ENCODE data around the gene SPINK14. TPM values are rescaled to one million over a fixed set of nuclear protein-coding genes. Genes with fewer than 3 reads are reported as not detected.

The SPINK14 gene
- total RNA-seq, 4 donors from 2014 or later, result not detected

GRCh38 chr5:148172377-148172776 is 4.0 kb downstream of the SPINK14 start:
- TF ChIP-seq CTCF (IDR thresholded peaks at IDR 0.05), result no peak
- no peak for TF ChIP-seq EP300 (IDR thresholded peaks at IDR 0.05)
- no peak for TF ChIP-seq POLR2A (IDR thresholded peaks at IDR 0.05)
- H3K4me1 ChIP-seq, result no peaks in the 10 kb centered on the region
- WGBS, 2 donors, result 76 to 78% methylated on average over 2 of the region's 2 CpGs
- no peaks in the 10 kb centered on the region for H3K27me3 ChIP-seq
- H3K4me3 ChIP-seq, result no peak overlapping the region
- H3K27ac ChIP-seq, result no peak overlapping the region
- H3K9me3 ChIP-seq, result no peaks in the 10 kb centered on the region
- no peaks in the 10 kb centered on the region for H3K36me3 ChIP-seq
- DNase-seq (ENCODE audit: low spot score in 2 of 2), result no peak

GRCh38 chr5:148176480-148176879 is 8.1 kb downstream of the SPINK14 start:
- Histone ChIP-seq H3K4me1 (no peaks in the 10 kb centered on the region), H3K27me3 (peaks cover 0 to 4% of the 10 kb centered on the region in 2 donors), H3K9me3 (no peaks in the 10 kb centered on the region), H3K4me3 (no peak overlapping the region), H3K36me3 (no peaks in the 10 kb centered on the region), H3K27ac (no peak overlapping the region)
- WGBS, 2 donors, result 40 to 51% methylated on average over 2 of the region's 2 CpGs
- DNase-seq (ENCODE audit: low spot score in 2 of 2), result no peak
- no peak for TF ChIP-seq EP300 (IDR thresholded peaks at IDR 0.05)
- no peak for TF ChIP-seq POLR2A (IDR thresholded peaks at IDR 0.05)
- TF ChIP-seq CTCF (IDR thresholded peaks at IDR 0.05), result no peak

GRCh38 chr5:148177207-148177606 is 8.9 kb downstream of the SPINK14 start:
- TF ChIP-seq EP300 (IDR thresholded peaks at IDR 0.05) (no peak), CTCF (IDR thresholded peaks at IDR 0.05) (no peak), POLR2A (IDR thresholded peaks at IDR 0.05) (no peak)
- no peak overlapping the region for H3K4me3 ChIP-seq
- H3K4me1 ChIP-seq, result no peaks in the 10 kb centered on the region
- no peak for DNase-seq (ENCODE audit: low spot score in 2 of 2)
- no peaks in the 10 kb centered on the region for H3K9me3 ChIP-seq
- 70 to 78% methylated on average over 1 of the region's 1 CpG for WGBS, 2 donors
- peaks cover 0 to 4% of the 10 kb centered on the region in 2 donors for H3K27me3 ChIP-seq
- H3K27ac ChIP-seq, result no peak overlapping the region
- H3K36me3 ChIP-seq, result no peaks in the 10 kb centered on the region

GRCh38 chr5:148179234-148179824 is 11.0 kb downstream of the SPINK14 start:
- Histone ChIP-seq H3K27ac (no peak overlapping the region), H3K36me3 (no peaks in the 10 kb centered on the region), H3K4me1 (no peaks in the 10 kb centered on the region), H3K4me3 (no peak overlapping the region), H3K27me3 (peaks cover 0 to 4% of the 10 kb centered on the region in 2 donors), H3K9me3 (no peaks in the 10 kb centered on the region)
- no peak for TF ChIP-seq EP300 (IDR thresholded peaks at IDR 0.05)
- peak; percentile 34 to 61 (median 55) for TF ChIP-seq CTCF (IDR thresholded peaks at IDR 0.05)
- no peak for TF ChIP-seq POLR2A (IDR thresholded peaks at IDR 0.05)
- DNase-seq (ENCODE audit: low spot score in 2 of 2), result no peak
- WGBS, 2 donors, result 36 to 37% methylated on average over 3 of the region's 3 CpGs

- DNase-seq (ENCODE audit: low spot score in 2 of 2), result peak in 1 of 2 donors; percentile 22
- Histone ChIP-seq H3K4me3 (no peak overlapping the region), H3K27ac (no peak overlapping the region), H3K36me3 (no peaks in the 10 kb centered on the region), H3K9me3 (no peaks in the 10 kb centered on the region), H3K4me1 (no peaks in the 10 kb centered on the region), H3K27me3 (no peaks in the 10 kb centered on the region)
- 71 to 73% methylated on average over 3 of the region's 3 CpGs for WGBS, 2 donors
- TF ChIP-seq EP300 (IDR thresholded peaks at IDR 0.05) (peak in 1 of 2 donors; percentile 82), CTCF (IDR thresholded peaks at IDR 0.05) (no peak), POLR2A (IDR thresholded peaks at IDR 0.05) (no peak)
These were observed 18.1 kb downstream of the SPINK14 start for GRCh38 chr5:148186248-148187003.
